Stimulated activated CD8-positive, alpha-beta memory T cell treated with anti-CD3 and anti-CD28 coated beads, Interleukin-4, amount 100 ng/mL, for 48 hours (primary cell): ENCODE measurements around the gene SLC44A1.

Source experiments
- DNase-seq: peaks from one replicate; pipeline ENCODE4 v3.0.0-alpha.2; 2020

The SLC44A1 gene

GRCh38 chr9:105341434-105342146, 97.1 kb downstream of the SLC44A1 start:
- no peak for DNase-seq

DNA sequence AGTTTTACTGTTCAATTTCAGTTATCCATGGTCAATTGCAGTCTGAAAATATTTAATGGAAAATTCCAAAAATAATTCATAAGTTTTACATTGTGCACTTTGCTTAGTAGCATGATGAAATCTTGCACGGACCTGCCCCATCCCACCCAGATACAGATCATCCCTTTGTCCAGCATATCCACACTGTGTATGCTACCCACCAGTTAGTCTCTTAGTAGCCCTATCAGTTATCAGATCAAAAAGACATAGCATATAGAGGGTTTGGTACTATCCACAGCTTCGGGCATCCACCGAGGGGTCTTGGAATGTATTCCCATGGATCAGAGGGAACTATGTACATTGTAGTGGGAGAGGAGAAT, 97.7 kb downstream of the SLC44A1 start:
- no peak for DNase-seq

GRCh38 chr9:105344283-105344682, 99.8 kb downstream of the SLC44A1 start:
- no peak for DNase-seq

DNA sequence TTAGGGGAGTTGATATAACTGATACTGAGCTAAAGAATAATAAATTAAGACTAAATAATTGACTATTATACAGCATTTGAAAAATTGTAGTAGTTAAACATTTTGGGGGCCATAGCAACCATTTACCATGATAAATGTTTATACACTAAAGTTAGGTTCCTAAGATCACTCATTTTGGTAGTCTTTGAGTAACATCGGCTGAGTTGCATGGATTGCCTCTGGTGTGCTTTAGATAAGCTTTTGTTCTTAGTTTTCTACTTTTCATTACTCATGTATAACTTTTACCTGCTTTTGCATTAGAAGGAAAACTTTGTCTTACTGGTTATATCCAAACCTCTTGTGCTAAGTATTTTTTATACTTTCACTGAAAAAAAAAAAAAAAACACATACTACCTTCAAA, 101.2 kb downstream of the SLC44A1 start:
- no peak for DNase-seq

GRCh38 chr9:105346273-105346672, 101.8 kb downstream of the SLC44A1 start:
- no peak for DNase-seq

DNA sequence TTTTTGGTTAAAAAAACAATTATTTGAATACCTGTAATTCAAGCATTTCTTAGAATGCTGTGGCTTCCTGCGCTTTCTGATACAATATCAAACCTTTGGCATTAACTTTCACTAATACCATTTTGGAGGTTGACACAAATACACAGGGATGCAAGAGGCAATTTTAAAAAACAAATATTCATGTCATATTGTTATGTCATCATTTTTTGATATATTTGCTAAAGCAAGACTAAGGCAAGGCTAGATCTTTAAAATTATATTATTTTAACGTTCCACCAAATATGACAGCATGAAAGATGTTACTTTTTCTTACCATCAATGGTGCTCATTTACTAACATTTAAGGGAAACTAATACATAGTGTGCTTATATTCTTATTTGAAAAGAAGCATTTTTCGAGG, 110.0 kb downstream of the SLC44A1 start:
- no peak for DNase-seq

DNA sequence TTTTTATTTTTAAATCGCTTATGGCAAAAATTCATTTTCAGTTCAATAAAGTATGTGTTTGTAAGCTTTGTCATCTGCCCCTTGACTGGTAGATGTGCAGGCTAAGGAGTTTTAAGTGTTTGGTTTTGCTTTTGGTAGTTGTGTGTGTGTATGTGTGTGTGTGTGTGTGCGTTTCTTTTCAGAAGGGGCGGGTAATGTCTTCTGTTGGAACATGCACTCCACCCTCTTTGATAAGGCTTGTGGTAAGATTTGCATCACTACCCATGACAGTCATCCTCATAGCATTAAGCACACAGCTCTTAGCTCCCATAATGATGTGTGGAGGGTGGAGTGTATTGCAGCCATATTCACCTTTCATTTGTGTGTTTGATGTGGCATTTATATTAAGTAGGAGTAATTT, 111.3 kb downstream of the SLC44A1 start:
- DNase-seq: no peak

GRCh38 chr9:105357937-105358336, 113.5 kb downstream of the SLC44A1 start:
- DNase-seq: no peak

DNA sequence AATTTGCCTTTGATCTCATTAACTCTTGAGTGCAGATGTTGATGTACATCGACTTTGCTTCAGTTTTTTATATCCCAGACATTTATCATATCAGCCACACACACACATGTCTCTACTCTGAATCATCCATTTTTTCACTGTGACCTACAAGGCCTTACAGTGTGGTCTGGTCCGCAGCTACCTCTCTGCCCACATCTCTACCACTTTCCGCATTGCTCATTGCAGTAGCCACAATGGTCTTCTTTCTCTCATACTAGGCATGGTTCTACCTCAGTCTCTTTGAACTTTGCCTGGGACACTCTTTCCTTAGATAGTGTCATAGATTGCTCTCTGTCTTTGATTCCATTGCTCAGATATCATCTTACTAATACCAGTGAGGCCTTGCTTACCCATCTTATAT, 115.4 kb downstream of the SLC44A1 start:
- peak; percentile 81 for DNase-seq

DNA sequence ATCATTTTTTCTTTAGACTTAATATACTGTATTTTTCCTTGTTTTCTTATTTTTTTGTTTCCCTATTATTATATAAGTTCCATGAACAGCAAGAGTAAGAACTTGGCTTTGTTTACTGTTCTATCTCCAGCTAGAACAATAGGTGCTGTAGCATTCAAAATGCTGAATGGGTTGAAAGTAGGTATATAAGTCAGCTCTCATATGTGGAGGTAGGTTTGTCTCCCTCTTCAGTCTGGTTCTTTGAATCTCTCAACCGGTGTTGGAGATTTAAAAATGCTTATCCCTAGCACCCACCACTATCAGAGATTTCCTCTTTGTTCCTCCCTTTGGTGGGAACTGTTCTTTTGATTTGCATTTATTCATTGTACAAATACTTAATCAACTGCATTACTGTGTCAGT, 115.9 kb downstream of the SLC44A1 start:
- DNase-seq: no peak

GRCh38 chr9:105361873-105362272, 117.4 kb downstream of the SLC44A1 start:
- DNase-seq: no peak

GRCh38 chr9:105362470-105362869, 118.0 kb downstream of the SLC44A1 start:
- DNase-seq: no peak

DNA sequence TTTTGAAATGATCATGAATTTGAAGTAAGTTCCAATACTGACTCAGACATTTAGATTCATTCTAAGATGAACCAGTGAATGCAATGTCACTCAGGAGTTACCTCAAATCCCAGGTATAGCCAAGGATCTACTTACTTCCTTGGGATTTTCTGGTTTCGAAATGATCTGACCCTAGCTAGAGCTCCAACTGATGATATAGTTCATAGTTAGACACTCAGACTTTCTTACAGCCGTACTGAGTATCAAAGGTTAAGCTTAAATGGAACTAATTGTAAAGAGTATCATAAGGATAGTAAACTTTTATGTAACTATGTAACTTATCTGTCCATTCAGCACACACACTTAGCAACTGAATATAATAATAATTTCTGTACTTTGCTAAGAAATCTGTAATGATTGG, 119.4 kb downstream of the SLC44A1 start:
- DNase-seq: no peak

- no peak for DNase-seq
Observed at GRCh38 chr9:105369911-105370310, 125.5 kb downstream of the SLC44A1 start.

DNA sequence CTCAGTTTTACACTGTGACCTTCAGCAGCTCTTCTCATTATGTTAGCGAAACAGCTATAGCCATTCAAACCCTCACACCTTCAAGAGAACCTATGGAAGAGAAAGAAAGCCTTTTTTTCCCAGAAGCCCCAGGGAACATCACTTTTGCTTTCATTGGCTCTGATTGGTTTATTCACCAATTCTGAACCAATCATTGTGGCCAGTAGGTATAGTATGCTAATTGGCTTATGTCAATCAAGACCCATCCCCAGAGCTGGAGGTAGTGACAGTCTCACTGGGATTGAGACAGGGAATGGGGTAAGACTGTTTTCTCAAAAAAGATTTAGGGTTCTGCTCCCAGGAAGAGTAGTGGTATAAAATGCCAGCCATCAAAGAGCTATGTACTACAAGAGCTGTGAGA, 129.3 kb downstream of the SLC44A1 start:
- DNase-seq: no peak

- no peak for DNase-seq
Observed at GRCh38 chr9:105375323-105375722, 130.9 kb downstream of the SLC44A1 start.

GRCh38 chr9:105376893-105377292, 132.4 kb downstream of the SLC44A1 start:
- no peak for DNase-seq

DNA sequence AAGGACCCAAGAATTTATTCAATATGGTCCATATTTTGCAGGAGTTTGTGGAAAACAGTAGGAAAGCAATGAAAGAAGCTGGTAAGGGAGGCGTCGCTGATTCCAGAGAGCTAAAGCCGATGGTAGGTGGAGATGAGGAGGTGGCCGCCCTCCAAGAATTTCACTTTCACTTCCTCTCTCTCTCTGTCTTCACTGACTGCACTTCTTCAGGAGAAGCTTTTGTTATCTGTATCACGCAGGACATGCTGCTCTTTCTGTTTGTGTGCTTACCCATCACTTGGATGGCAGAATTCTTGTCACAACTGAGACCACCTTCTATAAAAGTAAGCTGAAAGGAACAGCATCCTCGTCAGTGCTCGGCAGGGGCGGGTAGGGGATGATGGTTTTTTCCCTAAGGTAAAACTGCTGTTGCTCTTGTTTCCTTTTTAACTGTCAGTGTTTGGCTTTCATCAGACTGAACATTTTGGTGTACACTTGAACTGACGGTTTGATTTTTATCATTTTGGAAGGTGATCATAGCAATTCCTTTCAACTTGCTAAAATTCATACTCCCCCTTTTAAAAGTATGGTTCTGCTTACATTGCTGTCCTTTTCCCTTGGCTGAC, 141.0 kb downstream of the SLC44A1 start:
- peak; percentile 31 for DNase-seq

DNA sequence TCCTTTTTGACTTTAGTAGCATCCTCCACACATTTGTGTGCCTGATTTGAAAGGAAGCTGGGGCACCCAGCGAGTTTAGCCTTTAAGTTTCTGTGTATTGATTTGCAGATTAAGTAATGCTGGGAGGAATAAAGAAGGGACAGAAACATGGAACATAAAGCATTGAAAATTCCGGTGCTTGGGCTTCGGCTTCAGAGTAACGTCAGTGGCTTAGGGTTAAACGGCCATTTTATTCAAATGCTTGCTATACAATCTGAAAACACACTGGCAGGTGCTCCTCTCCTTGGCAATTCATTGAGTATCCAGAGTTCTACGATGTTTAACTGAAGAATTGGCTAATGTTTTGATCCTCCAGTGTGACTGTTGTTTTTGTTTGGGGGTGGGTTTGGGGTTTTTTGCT, 145.3 kb downstream of the SLC44A1 start:
- no peak for DNase-seq

- no peak for DNase-seq
Observed at GRCh38 chr9:105390871-105391270, 146.4 kb downstream of the SLC44A1 start.

DNA sequence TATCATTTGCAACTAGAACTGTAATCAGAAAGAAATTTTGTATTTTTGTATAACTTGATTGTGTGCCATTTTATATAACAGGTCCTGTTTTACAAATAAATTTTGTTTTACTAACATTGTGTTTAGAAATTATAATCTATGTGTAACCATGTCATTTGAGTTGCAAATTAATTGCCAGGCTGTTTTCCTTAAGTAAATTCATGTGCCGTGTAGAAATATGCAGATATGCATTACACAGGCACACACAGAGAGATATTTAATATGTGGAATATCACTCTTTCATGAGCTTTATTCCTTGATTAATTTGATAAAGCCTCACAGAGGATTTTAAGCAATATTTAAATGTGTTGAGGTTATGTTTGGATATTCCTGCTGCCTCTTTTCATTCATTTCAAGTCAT, 146.8 kb downstream of the SLC44A1 start:
- no peak for DNase-seq

- no peak for DNase-seq
Observed at GRCh38 chr9:105392531-105392930, 148.1 kb downstream of the SLC44A1 start.

DNA sequence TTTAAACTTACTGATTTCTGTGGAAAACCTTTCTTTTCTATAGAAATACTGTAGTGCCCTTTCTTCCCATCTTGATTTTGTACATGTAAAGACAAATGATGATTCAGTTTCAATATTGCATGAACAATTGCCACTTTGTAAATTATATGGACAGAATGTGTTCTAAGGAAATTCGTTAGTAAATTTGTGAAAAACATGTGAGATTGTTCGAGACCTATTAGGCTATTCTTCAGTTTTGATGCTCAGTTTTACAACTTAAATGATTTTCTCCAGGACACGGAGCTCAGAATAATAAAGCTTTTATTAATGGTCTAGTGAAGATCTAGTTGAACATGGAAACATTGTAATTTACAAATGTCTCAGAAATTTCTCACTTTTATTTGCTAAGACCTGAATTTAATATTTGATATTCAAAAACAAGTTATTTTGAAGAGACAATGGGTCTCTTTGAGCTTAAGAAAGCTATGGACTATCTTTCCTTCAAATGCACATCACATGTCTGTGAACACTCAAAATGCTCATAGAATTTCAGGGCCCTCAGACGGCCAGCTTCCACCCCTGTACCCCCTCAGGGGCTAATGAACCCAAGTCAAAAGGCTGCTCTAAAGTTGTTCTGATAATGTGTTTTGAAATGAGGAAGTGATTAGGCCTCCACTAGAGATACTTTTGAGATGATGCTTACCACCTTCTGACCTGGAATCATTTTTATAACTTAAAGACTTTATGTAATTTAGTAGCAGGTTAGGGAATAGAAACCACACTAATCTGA, 149.3 kb downstream of the SLC44A1 start:
- DNase-seq: no peak

- no peak for DNase-seq
Observed at GRCh38 chr9:105396441-105396840, 152.0 kb downstream of the SLC44A1 start.
